Measurements from ENCODE around the gene ADAP1. TPM values are rescaled to one million over a fixed set of nuclear protein-coding genes. Genes with fewer than 3 reads are reported as not detected.

ADAP1 gene
- total and polyA plus RNA-seq, 2 of the 8 experiments (the other 6 are each of a cell fraction or from before 2014, with no cell fraction given): 5.8 to 6.1 TPM

- FAIRE-seq (no peak), DNase-seq (ENCODE audit: low read depth in 1 of 2, low spot score in 2 of 2) (no peak)
- peaks cover 45 to 52% of the 10 kb centered on the region in 2 experiments for H4K20me1 ChIP-seq (replicated peaks in 1 of 2; ENCODE audit: control insufficient read depth in 1 of 2, insufficient read depth in 2 of 2, low read length in 2 of 2)
- H3K9ac ChIP-seq (replicated peaks in 1 of 4; ENCODE audit: extremely low read depth in 1 of 4, low read depth in 3 of 4, low read length in 3 of 4): no peak overlapping the region
- H3K79me1 ChIP-seq (ENCODE audit: low read depth, low read length): peaks cover 31% of the 10 kb centered on the region
- H3K79me2 ChIP-seq (ENCODE audit: control insufficient read depth in 1 of 2, insufficient read depth in 2 of 2, low read length in 2 of 2): peaks cover 57 to 98% of the 10 kb centered on the region in 2 experiments
- no peak overlapping the region for H3K27ac ChIP-seq (ENCODE audit: low read depth, low read length)
- ChIA-PET CTCF (ENCODE audit: partially characterized antibody) (interaction anchor here (0.6 to 1.2 kb wide), 3 partner anchors 16 to 96 kb away, joined by 3 to 7 read pairs (median 3); no protein-coding TSS in a partner anchor), POLR2A (ENCODE audit: partially characterized antibody) (interaction anchor here (1.1 to 4.1 kb wide), 5 partner anchors 9 to 16 kb away, joined by 4 to 23 read pairs (median 4); no protein-coding TSS in a partner anchor)
- H3K18ac ChIP-seq (ENCODE audit: extremely low read depth, low read length): no peak overlapping the region
- no peak overlapping the region for H2BK12ac ChIP-seq (ENCODE audit: low read depth, low read length)
- peaks cover 0 to 13% (median 8%) of the 10 kb centered on the region in 4 experiments; a peak in 4 of 8 replicates for H3K36me3 ChIP-seq (ENCODE audit: control insufficient read depth in 2 of 4, insufficient read depth in 4 of 4, low read length in 3 of 4)
- H4K5ac ChIP-seq (ENCODE audit: insufficient read length, low read depth, low read length): no peak overlapping the region
- no peak overlapping the region for H3K56ac ChIP-seq (replicated peaks; ENCODE audit: insufficient read length, low read depth, low read length)
- no peak overlapping the region for H2BK5ac ChIP-seq (ENCODE audit: low read depth, low read length)
- peaks cover 5% of the 10 kb centered on the region; the same call in 1 of the 2 replicates for H3K23me2 ChIP-seq (ENCODE audit: low read depth, low read length)
- H3K27me3 ChIP-seq (replicated peaks in 1 of 4; ENCODE audit: control insufficient read depth in 3 of 4, extremely low read depth in 1 of 4, insufficient read depth in 3 of 4, low read length in 3 of 4): no peaks in the 10 kb centered on the region
- H3K4me1 ChIP-seq (replicated peaks in 1 of 4; ENCODE audit: control insufficient read depth in 3 of 4, insufficient read depth in 4 of 4, low read length in 3 of 4): peaks cover 0 to 5% (median 0%) of the 10 kb centered on the region in 4 experiments; a peak in 3 of 7 replicates
- H2BK20ac ChIP-seq (ENCODE audit: low read length): no peak overlapping the region
- no peak overlapping the region for H3K14ac ChIP-seq (ENCODE audit: insufficient read length)
- WGBS, 2 experiments (ENCODE audit: extremely low coverage in 1 of 2, insufficient coverage in 1 of 2, insufficient read length in 1 of 2, insufficient replicate concordance in 2 of 2, low coverage in 1 of 2, low lambda C conversion rate in 2 of 2, missing lambda C conversion rate in 1 of 2): 95% methylated on average over 29 of the region's 37 CpGs; no CpG with 5 or more reads in 1 of the 2 experiments
- peak overlapping the region; percentile 53; the same call in 1 of the 2 replicates for H4K8ac ChIP-seq (ENCODE audit: extremely low read depth, insufficient read depth, low read length)
- no peak overlapping the region for H3K4me2 ChIP-seq (ENCODE audit: insufficient read depth in 1 of 2, low read depth in 2 of 2, low read length in 2 of 2)
- H2BK120ac ChIP-seq (replicated peaks; ENCODE audit: low read depth, low read length): no peak overlapping the region
- no peak overlapping the region for H2AK5ac ChIP-seq (ENCODE audit: low read depth, low read length)
- no peak overlapping the region for H2BK15ac ChIP-seq (ENCODE audit: low read length)
- no peak overlapping the region for H2AFZ ChIP-seq (ENCODE audit: low read length)
- H3K9me3 ChIP-seq (ENCODE audit: insufficient read depth in 2 of 2, low read depth in 1 of 2, low read length in 1 of 2): no peaks in the 10 kb centered on the region
- H3K4ac ChIP-seq (replicated peaks; ENCODE audit: insufficient read length, low read depth, low read length): no peak overlapping the region
- no peak overlapping the region for H4K91ac ChIP-seq (replicated peaks; ENCODE audit: insufficient read length, low read length)
- H3K23ac ChIP-seq (ENCODE audit: insufficient read length): no peak overlapping the region
- H3K4me3 ChIP-seq (ENCODE audit: extremely low read depth in 1 of 4, insufficient read depth in 2 of 4, low read depth in 3 of 4, low read length in 4 of 4): no peak overlapping the region
- no peak for TF ChIP-seq RBBP5 (IDR thresholded peaks at IDR 0.05; ENCODE audit: borderline replicate concordance, low read depth, low read length)
- no peak for TF ChIP-seq KDM4A (IDR thresholded peaks at IDR 0.05; ENCODE audit: low read depth, low read length, severe bottlenecking)
- no peak for TF ChIP-seq MAFK (IDR thresholded peaks at IDR 0.05; ENCODE audit: low read depth, low read length)
- no peak for TF ChIP-seq MAX (IDR thresholded peaks at IDR 0.05)
- no peak for TF ChIP-seq NRF1 (IDR thresholded peaks at IDR 0.05; ENCODE audit: low read depth, low read length)
- no peak for TF ChIP-seq EZH2 (IDR thresholded peaks at IDR 0.05; ENCODE audit: low read depth, low read length, severe bottlenecking)
- no peak for TF ChIP-seq ATF2 (IDR thresholded peaks at IDR 0.05; ENCODE audit: low read length)
- TF ChIP-seq RNF2 (IDR thresholded peaks at IDR 0.05; ENCODE audit: borderline replicate concordance, low read depth, low read length, missing control alignments, poor library complexity, severe bottlenecking): no peak
- TF ChIP-seq SIX5 (IDR thresholded peaks at IDR 0.05; ENCODE audit: low read depth, low read length): no peak
Observed at GRCh38 chr7:882336-883035, 72.0 kb downstream of the ADAP1 start.
